ENCODE data around the gene SNX18. TPM values are rescaled to one million over a fixed set of nuclear protein-coding genes. Genes with fewer than 3 reads are reported as not detected.

SNX18 gene
- total and polyA plus RNA-seq, 10 of the 15 experiments (the other 5 are each of a cell fraction or from before 2014, with no cell fraction given): 0.27 to 1.7 (median 0.47) TPM

DNA sequence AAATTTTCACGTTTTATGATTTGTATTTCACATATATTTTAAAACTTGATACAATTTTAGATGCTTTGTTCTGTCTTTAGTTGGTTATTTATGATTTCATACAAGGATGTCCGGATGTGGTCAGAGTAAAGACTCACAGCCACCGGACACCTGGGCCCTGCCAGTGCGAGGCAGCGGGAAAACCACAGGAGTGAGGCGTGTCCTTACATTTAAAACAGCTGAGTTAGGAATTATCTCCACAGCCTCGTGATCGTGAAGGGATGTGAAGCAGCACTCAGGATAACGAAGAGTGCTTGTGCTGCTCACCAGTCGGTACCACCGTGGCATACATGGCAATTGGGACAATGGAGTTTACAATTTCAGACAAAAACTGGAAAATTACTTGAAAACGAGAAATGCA is 14.0 kb downstream of the SNX18 start (continued):
- TF ChIP-seq MEF2B (IDR thresholded peaks at IDR 0.05; ENCODE audit: partially characterized antibody, poor library complexity, severe bottlenecking): no peak
- TF ChIP-seq FOS (IDR thresholded peaks at IDR 0.05; ENCODE audit: borderline replicate concordance, extremely low read depth, insufficient read length): no peak
- TF ChIP-seq CBFB (IDR thresholded peaks at IDR 0.05; ENCODE audit: low read depth): no peak
- no peak for TF ChIP-seq CHD2 (IDR thresholded peaks at IDR 0.05; ENCODE audit: borderline replicate concordance, low read depth, low read length)
- no peak for TF ChIP-seq E2F8 (IDR thresholded peaks at IDR 0.05; ENCODE audit: low read depth, partially characterized antibody)
- TF ChIP-seq, protein P1, sequence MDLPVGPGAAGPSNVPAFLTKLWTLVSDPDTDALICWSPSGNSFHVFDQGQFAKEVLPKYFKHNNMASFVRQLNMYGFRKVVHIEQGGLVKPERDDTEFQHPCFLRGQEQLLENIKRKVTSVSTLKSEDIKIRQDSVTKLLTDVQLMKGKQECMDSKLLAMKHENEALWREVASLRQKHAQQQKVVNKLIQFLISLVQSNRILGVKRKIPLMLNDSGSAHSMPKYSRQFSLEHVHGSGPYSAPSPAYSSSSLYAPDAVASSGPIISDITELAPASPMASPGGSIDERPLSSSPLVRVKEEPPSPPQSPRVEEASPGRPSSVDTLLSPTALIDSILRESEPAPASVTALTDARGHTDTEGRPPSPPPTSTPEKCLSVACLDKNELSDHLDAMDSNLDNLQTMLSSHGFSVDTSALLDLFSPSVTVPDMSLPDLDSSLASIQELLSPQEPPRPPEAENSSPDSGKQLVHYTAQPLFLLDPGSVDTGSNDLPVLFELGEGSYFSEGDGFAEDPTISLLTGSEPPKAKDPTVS (IDR thresholded peaks at IDR 0.05; ENCODE audit: low read depth, low read length): no peak
- no peak for TF ChIP-seq BMI1 (IDR thresholded peaks at IDR 0.05; ENCODE audit: borderline replicate concordance)

- Histone ChIP-seq H3K27me3 (replicated peaks in 1 of 2; ENCODE audit: control insufficient read depth in 2 of 2, insufficient read depth in 2 of 2, low read length in 1 of 2) (no peaks in the 10 kb centered on the region), H3K4me1 (ENCODE audit: control insufficient read depth, insufficient read depth, low read length) (no peaks in the 10 kb centered on the region), H3K79me2 (ENCODE audit: control insufficient read depth, insufficient read depth, low read length) (no peaks in the 10 kb centered on the region), H3K27ac (ENCODE audit: control insufficient read depth, insufficient read depth) (no peak overlapping the region), H4K20me1 (ENCODE audit: control insufficient read depth, insufficient read depth) (no peaks in the 10 kb centered on the region), H2AFZ (ENCODE audit: control insufficient read depth, low read depth, low read length) (no peak overlapping the region), H3K4me2 (ENCODE audit: control insufficient read depth, insufficient read depth) (no peak overlapping the region), H3K9ac (ENCODE audit: control insufficient read depth, insufficient read depth, low read length) (no peak overlapping the region), H3K9me3 (replicated peaks; ENCODE audit: control insufficient read depth, insufficient read depth, low read length) (no peaks in the 10 kb centered on the region), H3K4me3 (no peak overlapping the region), H3K36me3 (ENCODE audit: control insufficient read depth in 2 of 2, insufficient read depth in 2 of 2, low read length in 1 of 2) (no peaks in the 10 kb centered on the region)
- WGBS (ENCODE audit: insufficient coverage, insufficient replicate concordance, low lambda C conversion rate, missing lambda C conversion rate): 57% methylated on average over 10 of the region's 10 CpGs
- CTCF ChIA-PET: interaction anchor here (0.9 kb wide), 1 partner anchor 26 kb away, joined by 3 read pairs; no protein-coding TSS in a partner anchor
- POLR2A ChIA-PET: no interaction called here
- SMC1A ChIA-PET (ENCODE audit: uncharacterized antibody, unreplicated experiment): no interaction called here
- no TSS peak for BruUV-seq (replicated peaks)
- no peak for ATAC-seq
- FAIRE-seq: no peak
- no peak for DNase-seq (ENCODE audit: low read depth, low spot score)
- in situ Hi-C loops (cut with MboI) (no loop called here), intact Hi-C loops (cut with micrococcal nuclease; ENCODE audit: unreplicated experiment) (no loop called here)
- RAD21 ChIA-PET (ENCODE audit: unreplicated experiment): no interaction called here
- no peak for TF ChIP-seq CBX3 (IDR thresholded peaks at IDR 0.05; ENCODE audit: borderline replicate concordance, low read depth)
- TF ChIP-seq STAT1 (conservative IDR thresholded peaks at IDR 0.05): no peak
- TF ChIP-seq ZNF384 (IDR thresholded peaks at IDR 0.05; ENCODE audit: borderline replicate concordance, low read depth, low read length): no peak
- TF ChIP-seq CBX5 (IDR thresholded peaks at IDR 0.05; ENCODE audit: low read depth): no peak
- TF ChIP-seq SP1 (IDR thresholded peaks at IDR 0.05; ENCODE audit: low read depth, low read length): no peak
- no peak for TF ChIP-seq STAT3 (IDR thresholded peaks at IDR 0.05; ENCODE audit: low read depth, low read length)
- no peak for TF ChIP-seq RBBP5 (conservative IDR thresholded peaks at IDR 0.05)
- TF ChIP-seq SUZ12 (IDR thresholded peaks at IDR 0.05; ENCODE audit: unreplicated experiment): no peak
Measured at GRCh38 chr5:54533541-54534190, 16.1 kb downstream of the SNX18 start.
